ENCODE results near the gene RFX4. TPM values are rescaled to one million over a fixed set of nuclear protein-coding genes. Genes with fewer than 3 reads are reported as not detected.

Gene RFX4
- total and polyA plus RNA-seq, 2 of the 8 experiments (the other 6 are each of a cell fraction or from before 2014, with no cell fraction given), result 0.06 TPM; not detected in 1

DNA sequence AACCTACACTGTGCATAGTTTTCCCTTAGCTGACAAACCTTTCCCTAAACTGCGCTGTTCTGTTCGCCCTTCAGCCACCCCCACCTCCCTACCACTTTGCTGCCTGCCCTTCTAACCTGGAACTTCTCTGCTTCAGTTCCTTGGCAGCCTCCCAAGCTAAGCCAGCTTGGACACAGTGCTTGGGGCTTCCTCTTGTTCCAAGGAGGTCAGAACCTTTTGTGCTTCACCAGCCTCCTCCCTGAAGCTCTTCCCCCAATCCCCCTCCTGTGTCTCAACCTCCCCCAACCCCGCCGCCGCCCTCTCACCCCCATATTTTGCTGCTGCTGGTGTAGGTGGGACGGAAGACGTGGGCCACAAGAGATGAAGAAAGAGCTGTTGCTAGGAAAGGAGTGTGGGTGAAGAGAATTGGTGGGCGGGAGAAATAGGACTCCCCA lies 183.6 kb downstream of the RFX4 start (continued):
- TF ChIP-seq, protein P1, sequence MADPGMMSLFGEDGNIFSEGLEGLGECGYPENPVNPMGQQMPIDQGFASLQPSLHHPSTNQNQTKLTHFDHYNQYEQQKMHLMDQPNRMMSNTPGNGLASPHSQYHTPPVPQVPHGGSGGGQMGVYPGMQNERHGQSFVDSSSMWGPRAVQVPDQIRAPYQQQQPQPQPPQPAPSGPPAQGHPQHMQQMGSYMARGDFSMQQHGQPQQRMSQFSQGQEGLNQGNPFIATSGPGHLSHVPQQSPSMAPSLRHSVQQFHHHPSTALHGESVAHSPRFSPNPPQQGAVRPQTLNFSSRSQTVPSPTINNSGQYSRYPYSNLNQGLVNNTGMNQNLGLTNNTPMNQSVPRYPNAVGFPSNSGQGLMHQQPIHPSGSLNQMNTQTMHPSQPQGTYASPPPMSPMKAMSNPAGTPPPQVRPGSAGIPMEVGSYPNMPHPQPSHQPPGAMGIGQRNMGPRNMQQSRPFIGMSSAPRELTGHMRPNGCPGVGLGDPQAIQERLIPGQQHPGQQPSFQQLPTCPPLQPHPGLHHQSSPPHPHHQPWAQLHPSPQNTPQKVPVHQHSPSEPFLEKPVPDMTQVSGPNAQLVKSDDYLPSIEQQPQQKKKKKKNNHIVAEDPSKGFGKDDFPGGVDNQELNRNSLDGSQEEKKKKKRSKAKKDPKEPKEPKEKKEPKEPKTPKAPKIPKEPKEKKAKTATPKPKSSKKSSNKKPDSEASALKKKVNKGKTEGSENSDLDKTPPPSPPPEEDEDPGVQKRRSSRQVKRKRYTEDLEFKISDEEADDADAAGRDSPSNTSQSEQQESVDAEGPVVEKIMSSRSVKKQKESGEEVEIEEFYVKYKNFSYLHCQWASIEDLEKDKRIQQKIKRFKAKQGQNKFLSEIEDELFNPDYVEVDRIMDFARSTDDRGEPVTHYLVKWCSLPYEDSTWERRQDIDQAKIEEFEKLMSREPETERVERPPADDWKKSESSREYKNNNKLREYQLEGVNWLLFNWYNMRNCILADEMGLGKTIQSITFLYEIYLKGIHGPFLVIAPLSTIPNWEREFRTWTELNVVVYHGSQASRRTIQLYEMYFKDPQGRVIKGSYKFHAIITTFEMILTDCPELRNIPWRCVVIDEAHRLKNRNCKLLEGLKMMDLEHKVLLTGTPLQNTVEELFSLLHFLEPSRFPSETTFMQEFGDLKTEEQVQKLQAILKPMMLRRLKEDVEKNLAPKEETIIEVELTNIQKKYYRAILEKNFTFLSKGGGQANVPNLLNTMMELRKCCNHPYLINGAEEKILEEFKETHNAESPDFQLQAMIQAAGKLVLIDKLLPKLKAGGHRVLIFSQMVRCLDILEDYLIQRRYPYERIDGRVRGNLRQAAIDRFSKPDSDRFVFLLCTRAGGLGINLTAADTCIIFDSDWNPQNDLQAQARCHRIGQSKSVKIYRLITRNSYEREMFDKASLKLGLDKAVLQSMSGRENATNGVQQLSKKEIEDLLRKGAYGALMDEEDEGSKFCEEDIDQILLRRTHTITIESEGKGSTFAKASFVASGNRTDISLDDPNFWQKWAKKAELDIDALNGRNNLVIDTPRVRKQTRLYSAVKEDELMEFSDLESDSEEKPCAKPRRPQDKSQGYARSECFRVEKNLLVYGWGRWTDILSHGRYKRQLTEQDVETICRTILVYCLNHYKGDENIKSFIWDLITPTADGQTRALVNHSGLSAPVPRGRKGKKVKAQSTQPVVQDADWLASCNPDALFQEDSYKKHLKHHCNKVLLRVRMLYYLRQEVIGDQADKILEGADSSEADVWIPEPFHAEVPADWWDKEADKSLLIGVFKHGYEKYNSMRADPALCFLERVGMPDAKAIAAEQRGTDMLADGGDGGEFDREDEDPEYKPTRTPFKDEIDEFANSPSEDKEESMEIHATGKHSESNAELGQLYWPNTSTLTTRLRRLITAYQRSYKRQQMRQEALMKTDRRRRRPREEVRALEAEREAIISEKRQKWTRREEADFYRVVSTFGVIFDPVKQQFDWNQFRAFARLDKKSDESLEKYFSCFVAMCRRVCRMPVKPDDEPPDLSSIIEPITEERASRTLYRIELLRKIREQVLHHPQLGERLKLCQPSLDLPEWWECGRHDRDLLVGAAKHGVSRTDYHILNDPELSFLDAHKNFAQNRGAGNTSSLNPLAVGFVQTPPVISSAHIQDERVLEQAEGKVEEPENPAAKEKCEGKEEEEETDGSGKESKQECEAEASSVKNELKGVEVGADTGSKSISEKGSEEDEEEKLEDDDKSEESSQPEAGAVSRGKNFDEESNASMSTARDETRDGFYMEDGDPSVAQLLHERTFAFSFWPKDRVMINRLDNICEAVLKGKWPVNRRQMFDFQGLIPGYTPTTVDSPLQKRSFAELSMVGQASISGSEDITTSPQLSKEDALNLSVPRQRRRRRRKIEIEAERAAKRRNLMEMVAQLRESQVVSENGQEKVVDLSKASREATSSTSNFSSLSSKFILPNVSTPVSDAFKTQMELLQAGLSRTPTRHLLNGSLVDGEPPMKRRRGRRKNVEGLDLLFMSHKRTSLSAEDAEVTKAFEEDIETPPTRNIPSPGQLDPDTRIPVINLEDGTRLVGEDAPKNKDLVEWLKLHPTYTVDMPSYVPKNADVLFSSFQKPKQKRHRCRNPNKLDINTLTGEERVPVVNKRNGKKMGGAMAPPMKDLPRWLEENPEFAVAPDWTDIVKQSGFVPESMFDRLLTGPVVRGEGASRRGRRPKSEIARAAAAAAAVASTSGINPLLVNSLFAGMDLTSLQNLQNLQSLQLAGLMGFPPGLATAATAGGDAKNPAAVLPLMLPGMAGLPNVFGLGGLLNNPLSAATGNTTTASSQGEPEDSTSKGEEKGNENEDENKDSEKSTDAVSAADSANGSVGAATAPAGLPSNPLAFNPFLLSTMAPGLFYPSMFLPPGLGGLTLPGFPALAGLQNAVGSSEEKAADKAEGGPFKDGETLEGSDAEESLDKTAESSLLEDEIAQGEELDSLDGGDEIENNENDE (IDR thresholded peaks at IDR 0.05; ENCODE audit: insufficient replicate concordance, low read length), result no peak
